Measurements from ENCODE around the gene YIPF2. TPM values are rescaled to one million over a fixed set of nuclear protein-coding genes. Genes with fewer than 3 reads are reported as not detected.

Gene YIPF2
- total RNA-seq, 1 donor from 2014 or later: 51.4 TPM

GRCh38 chr19:10935371-10936059, 7.1 kb upstream of the YIPF2 start:
- TF ChIP-seq, protein P1, sequence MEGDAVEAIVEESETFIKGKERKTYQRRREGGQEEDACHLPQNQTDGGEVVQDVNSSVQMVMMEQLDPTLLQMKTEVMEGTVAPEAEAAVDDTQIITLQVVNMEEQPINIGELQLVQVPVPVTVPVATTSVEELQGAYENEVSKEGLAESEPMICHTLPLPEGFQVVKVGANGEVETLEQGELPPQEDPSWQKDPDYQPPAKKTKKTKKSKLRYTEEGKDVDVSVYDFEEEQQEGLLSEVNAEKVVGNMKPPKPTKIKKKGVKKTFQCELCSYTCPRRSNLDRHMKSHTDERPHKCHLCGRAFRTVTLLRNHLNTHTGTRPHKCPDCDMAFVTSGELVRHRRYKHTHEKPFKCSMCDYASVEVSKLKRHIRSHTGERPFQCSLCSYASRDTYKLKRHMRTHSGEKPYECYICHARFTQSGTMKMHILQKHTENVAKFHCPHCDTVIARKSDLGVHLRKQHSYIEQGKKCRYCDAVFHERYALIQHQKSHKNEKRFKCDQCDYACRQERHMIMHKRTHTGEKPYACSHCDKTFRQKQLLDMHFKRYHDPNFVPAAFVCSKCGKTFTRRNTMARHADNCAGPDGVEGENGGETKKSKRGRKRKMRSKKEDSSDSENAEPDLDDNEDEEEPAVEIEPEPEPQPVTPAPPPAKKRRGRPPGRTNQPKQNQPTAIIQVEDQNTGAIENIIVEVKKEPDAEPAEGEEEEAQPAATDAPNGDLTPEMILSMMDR (IDR thresholded peaks at IDR 0.05; ENCODE audit: unreplicated experiment): no peak
- Mint-ChIP-seq H3K27ac (ENCODE audit: unreplicated experiment) (no peak overlapping the region), H3K4me1 (ENCODE audit: unreplicated experiment) (no peaks in the 10 kb centered on the region)

DNA sequence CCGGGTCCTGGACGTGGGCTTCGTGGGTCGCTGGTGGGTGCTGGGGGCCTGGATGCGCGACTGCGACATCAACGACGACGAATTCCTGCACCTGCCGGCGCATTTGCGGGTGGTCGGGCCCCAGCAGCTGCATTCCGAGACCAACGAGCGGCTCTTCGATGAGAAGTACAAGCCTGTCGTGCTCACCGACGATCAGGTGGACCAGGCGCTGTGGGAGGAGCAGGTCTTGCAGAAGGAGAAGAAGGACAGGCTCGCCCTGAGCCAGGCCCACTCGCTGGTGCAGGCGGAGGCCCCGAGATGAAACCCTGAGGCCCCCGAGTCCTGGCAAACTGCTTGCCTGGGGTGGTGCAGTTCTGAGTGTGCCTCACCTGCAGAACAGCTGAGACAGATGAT, 959 bp upstream of the YIPF2 start:
- DNase-seq (ENCODE audit: low spot score): no peak
- TF ChIP-seq, protein P1 (IDR thresholded peaks at IDR 0.05; ENCODE audit: unreplicated experiment): no peak
- Mint-ChIP-seq H3K36me3 (ENCODE audit: low read depth, unreplicated experiment) (peaks cover 5% of the 10 kb centered on the region), H3K27me3 (ENCODE audit: unreplicated experiment) (peaks cover 9% of the 10 kb centered on the region), H3K4me1 (ENCODE audit: unreplicated experiment) (no peaks in the 10 kb centered on the region), H3K9me3 (ENCODE audit: unreplicated experiment) (no peaks in the 10 kb centered on the region), H3K27ac (ENCODE audit: unreplicated experiment) (no peak overlapping the region), H3K4me3 (ENCODE audit: unreplicated experiment) (peak overlapping the region; percentile 91)

More at GRCh38 chr19:10935371-10936059, 7.1 kb upstream of the YIPF2 start:
- no peaks in the 10 kb centered on the region for H3K27me3 Mint-ChIP-seq (ENCODE audit: unreplicated experiment)
- no peak overlapping the region for H3K4me3 Mint-ChIP-seq (ENCODE audit: unreplicated experiment)
- DNase-seq (ENCODE audit: low spot score): no peak
- H3K36me3 Mint-ChIP-seq (ENCODE audit: low read depth, unreplicated experiment): no peaks in the 10 kb centered on the region
- H3K9me3 Mint-ChIP-seq (ENCODE audit: unreplicated experiment): no peaks in the 10 kb centered on the region

GRCh38 chr19:10927730-10928562, 493 bp downstream of the YIPF2 start:
- TF ChIP-seq, protein P1 (IDR thresholded peaks at IDR 0.05; ENCODE audit: unreplicated experiment): no peak
- Mint-ChIP-seq H3K4me1 (ENCODE audit: unreplicated experiment) (no peaks in the 10 kb centered on the region), H3K4me3 (ENCODE audit: unreplicated experiment) (peak overlapping the region; percentile 93), H3K36me3 (ENCODE audit: low read depth, unreplicated experiment) (peaks cover 7% of the 10 kb centered on the region), H3K27ac (ENCODE audit: unreplicated experiment) (peak overlapping the region; percentile 81), H3K9me3 (ENCODE audit: unreplicated experiment) (no peaks in the 10 kb centered on the region), H3K27me3 (ENCODE audit: unreplicated experiment) (peaks cover 9% of the 10 kb centered on the region)
- DNase-seq (ENCODE audit: low spot score): no peak

GRCh38 chr19:10924597-10924996, 3.8 kb downstream of the YIPF2 start:
- DNase-seq (ENCODE audit: low spot score): no peak
- no peaks in the 10 kb centered on the region for H3K4me1 Mint-ChIP-seq (ENCODE audit: unreplicated experiment)
- peaks cover 7% of the 10 kb centered on the region for H3K27me3 Mint-ChIP-seq (ENCODE audit: unreplicated experiment)
- peaks cover 14% of the 10 kb centered on the region for H3K36me3 Mint-ChIP-seq (ENCODE audit: low read depth, unreplicated experiment)
- H3K9me3 Mint-ChIP-seq (ENCODE audit: unreplicated experiment): no peaks in the 10 kb centered on the region
- H3K4me3 Mint-ChIP-seq (ENCODE audit: unreplicated experiment): peak overlapping the region; percentile 37
- TF ChIP-seq, protein P1 (IDR thresholded peaks at IDR 0.05; ENCODE audit: unreplicated experiment): no peak
- no peak overlapping the region for H3K27ac Mint-ChIP-seq (ENCODE audit: unreplicated experiment)
